AG04449 (cell line): ENCODE results near the gene CPNE1.

Source experiments
- CTCF ChIA-PET: fragments of 350-600 bp; formaldehyde crosslinking; extraction: SDS; loops from one replicate; lab custom pipeline; 2021; ENCODE audit warnings: antibody characterized with exemption; lab: Yijun Ruan, JAX
- POLR2A ChIA-PET: fragments of 400-600, 350-600 bp; formaldehyde crosslinking; extraction: SDS; loops from one replicate; lab custom pipeline; 2020; ENCODE audit warnings: antibody characterized with exemption, inconsistent platforms; lab: Yijun Ruan, JAX
- DNase-seq: peaks from one replicate; pipeline ENCODE4 v3.0.0-alpha.2; 2010; ENCODE audit warnings: low read depth, low spot score
- H3K4me3 ChIP-seq: 2 replicates; pipeline ENCODE4 v1.5.1; 2011; ENCODE audit warnings: low read depth, mild to moderate bottlenecking, control low read depth, low read length
- TF ChIP-seq, protein P1 (sequence below): IDR thresholded peaks from one replicate; pipeline ENCODE4 v1.5.1; 2011; ENCODE audit warnings: mild to moderate bottlenecking, moderate library complexity, low read length, control low read depth, inconsistent platforms; ENCODE audit not compliant: insufficient read depth; ENCODE audit errors: missing control alignments

CPNE1 gene

DNA sequence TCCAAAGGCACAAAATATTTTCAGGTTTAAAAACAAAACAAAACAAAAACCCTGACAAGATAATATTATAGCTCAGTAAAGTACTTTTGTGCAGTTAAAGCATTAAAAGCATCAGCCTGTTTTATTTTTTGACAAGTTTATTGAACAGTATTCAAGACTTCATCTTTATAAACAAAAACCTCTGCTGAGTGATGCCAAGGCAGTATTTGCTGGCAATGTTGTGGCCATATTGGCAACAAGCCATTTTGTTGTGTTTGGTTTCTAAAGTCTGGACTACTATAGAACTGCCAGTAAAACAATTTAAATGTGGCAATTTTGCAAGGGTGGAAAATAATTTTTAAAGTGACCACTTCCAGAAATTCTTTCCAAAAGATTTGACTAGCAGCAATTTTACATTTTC lies 15.9 kb downstream of the CPNE1 start:
- TF ChIP-seq, protein P1, sequence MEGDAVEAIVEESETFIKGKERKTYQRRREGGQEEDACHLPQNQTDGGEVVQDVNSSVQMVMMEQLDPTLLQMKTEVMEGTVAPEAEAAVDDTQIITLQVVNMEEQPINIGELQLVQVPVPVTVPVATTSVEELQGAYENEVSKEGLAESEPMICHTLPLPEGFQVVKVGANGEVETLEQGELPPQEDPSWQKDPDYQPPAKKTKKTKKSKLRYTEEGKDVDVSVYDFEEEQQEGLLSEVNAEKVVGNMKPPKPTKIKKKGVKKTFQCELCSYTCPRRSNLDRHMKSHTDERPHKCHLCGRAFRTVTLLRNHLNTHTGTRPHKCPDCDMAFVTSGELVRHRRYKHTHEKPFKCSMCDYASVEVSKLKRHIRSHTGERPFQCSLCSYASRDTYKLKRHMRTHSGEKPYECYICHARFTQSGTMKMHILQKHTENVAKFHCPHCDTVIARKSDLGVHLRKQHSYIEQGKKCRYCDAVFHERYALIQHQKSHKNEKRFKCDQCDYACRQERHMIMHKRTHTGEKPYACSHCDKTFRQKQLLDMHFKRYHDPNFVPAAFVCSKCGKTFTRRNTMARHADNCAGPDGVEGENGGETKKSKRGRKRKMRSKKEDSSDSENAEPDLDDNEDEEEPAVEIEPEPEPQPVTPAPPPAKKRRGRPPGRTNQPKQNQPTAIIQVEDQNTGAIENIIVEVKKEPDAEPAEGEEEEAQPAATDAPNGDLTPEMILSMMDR, result no peak
- CTCF ChIA-PET, result no interaction called here
- DNase-seq, result no peak
- no peak overlapping the region for H3K4me3 ChIP-seq
- POLR2A ChIA-PET, result interaction anchor here (1.3 kb wide), 1 partner anchor 10 kb away, joined by 4 read pairs; no protein-coding TSS in a partner anchor

DNA sequence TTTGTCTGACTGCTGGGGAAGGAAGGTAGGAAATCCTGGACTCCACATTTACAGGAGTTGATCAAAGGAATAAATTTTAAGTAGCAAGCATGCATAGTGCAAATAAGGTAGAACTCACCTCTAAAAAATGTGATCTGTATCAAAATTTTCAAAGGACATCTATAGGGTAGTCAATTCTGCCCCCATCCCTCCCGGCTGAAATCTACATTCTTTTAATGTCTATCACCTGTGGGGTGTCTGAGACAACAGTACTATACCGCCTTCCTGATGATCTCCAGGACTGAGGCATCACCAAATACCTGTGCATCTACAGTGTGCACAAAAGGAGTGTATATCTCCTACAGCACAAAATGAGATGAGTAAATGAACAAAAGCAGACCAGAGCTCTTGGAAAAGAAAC lies 19.9 kb downstream of the CPNE1 start:
- no peak for DNase-seq
- ChIA-PET POLR2A (no interaction called here), CTCF (interaction anchor here (1.4 kb wide), 1 partner anchor 8 kb away, joined by 4 read pairs; no protein-coding TSS in a partner anchor)
- H3K4me3 ChIP-seq, result no peak overlapping the region
- TF ChIP-seq, protein P1, result no peak

DNA sequence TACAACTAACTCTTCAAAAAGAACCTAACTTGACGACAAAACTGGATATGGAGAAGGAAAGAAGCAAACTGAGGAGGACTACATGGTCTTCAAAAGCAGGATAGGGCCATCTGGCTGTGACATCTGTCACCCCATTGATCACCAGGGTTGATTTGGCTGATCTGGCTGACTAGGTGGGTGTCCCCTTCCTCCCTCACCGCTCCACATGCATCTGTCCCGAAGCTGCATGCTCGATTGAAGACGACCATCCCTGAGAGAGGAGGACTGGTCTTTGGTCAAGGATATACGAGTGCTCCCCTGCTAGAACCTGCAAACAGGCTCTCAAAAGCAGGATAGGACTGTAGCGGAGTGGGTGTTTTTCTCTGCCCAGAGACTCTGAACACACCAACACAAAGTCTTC lies 21.7 kb downstream of the CPNE1 start:
- POLR2A ChIA-PET, result no interaction called here
- DNase-seq, result no peak
- CTCF ChIA-PET, result interaction anchor here (1.7 kb wide), 1 partner anchor 25 kb away, joined by 4 read pairs; no protein-coding TSS in a partner anchor
- H3K4me3 ChIP-seq, result no peak overlapping the region
- TF ChIP-seq, protein P1, result no peak

DNA sequence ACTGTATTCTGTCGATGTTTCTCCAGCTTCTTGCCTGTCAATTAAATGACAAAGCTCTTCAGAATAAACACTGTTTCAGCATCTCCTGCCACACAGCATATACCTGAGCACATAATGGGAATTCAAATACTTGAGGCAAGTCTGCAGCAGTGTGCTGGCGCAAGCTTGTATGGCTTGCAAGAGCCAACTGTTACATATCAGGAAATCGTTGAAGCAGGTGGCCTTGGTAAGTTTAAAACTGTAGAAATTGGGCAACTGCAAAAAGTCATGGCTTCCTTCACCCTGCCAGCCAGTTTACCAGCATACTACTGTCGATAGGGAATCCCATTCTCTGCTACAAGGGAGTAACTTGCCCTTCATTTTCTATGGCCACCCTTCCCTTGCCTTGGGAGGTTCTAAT lies 23.0 kb downstream of the CPNE1 start:
- no peak for DNase-seq
- ChIA-PET POLR2A (no interaction called here), CTCF (interaction anchor here (1.7 kb wide), 1 partner anchor 23 kb away, joined by 4 read pairs; no protein-coding TSS in a partner anchor)
- no peak overlapping the region for H3K4me3 ChIP-seq
- TF ChIP-seq, protein P1, result no peak

DNA sequence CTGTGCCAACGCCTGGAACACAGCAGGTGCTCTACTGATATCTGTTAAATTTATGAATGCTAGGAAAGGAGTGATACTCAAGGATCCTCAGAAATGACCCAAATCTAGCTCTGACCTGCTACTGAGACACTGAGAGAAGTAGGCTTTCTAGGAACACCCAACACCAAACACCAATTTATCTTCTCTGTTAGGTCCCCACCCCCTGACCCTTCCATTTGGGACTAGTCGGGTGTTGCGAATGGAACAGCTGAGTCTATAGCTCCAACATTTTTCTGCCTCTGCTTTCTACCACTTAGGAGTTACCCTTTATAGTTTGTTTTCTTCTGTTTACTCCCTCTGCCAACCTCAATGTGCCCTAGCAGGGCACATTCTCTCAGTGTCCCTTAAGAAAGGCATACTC lies 24.0 kb downstream of the CPNE1 start:
- DNase-seq, result no peak
- H3K4me3 ChIP-seq, result no peak overlapping the region
- ChIA-PET CTCF (no interaction called here), POLR2A (no interaction called here)
- TF ChIP-seq, protein P1, result no peak

DNA sequence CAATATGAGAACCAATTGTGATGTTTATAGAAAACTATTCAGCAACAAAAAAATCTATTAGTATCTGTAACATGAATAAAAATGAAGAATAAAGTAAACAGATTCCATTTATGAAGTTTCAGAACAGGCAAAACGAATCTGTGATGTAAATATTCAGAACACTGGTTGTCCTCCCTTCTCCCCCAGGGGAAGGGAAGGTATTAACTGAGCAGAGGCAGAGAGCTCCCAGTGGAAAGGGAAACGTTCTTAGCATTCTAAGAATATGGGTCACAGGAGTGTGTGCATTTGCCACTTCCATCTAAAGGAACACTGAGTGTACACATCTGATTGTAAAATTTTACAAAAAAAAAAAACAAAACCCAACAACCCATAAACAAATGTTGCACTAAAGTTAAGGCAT lies 25.9 kb downstream of the CPNE1 start:
- ChIA-PET POLR2A (interaction anchor here (1.5 kb wide), 1 partner anchor 9 kb away, joined by 4 read pairs; no protein-coding TSS in a partner anchor), CTCF (interaction anchor here (1.0 kb wide), 1 partner anchor 19 kb away, joined by 3 read pairs; no protein-coding TSS in a partner anchor)
- no peak for DNase-seq
- TF ChIP-seq, protein P1, result no peak
- no peak overlapping the region for H3K4me3 ChIP-seq
